ENCODE measurements around the gene IKBIP.

GRCh38 chr12:98612696-98613334, 31.8 kb downstream of the IKBIP start:
- TF ChIP-seq CTCF (IDR thresholded peaks at IDR 0.05), result no peak
- TF ChIP-seq POLR2A (IDR thresholded peaks at IDR 0.05), result no peak
- TF ChIP-seq POLR2AphosphoS5 (IDR thresholded peaks at IDR 0.05), result no peak

Measured in gastroesophageal sphincter (tissue), 3 donors.